CD14-positive monocyte (primary cell): ENCODE results near the gene PSME1. TPM values are rescaled to one million over a fixed set of nuclear protein-coding genes. Genes with fewer than 3 reads are reported as not detected.

Experiments
- DNase-seq, 3 donors: peaks; one replicate each; pipeline ENCODE4 v3.0.0-alpha.2; 2011 to 2022
- H2AFZ ChIP-seq: 2 replicates; pipeline ENCODE4 v1.6.0; 2012; ENCODE audit warnings: mild to moderate bottlenecking, low read depth, low read length, inconsistent platforms; ENCODE audit not compliant: insufficient read depth, poor library complexity, severe bottlenecking
- H3K27ac ChIP-seq, 2 donors: 1 replicate in 1 of 2; 2 replicates in 1 of 2; pipeline ENCODE4 v1.5.1; 2012 to 2013; ENCODE audit warnings: low read length in 2 of 2, control low read depth in 1 of 2, inconsistent platforms in 1 of 2, low read depth in 1 of 2, mild to moderate bottlenecking in 1 of 2
- H3K27me3 ChIP-seq, 2 donors: one replicate each; pipeline versions ENCODE4 v1.6.0 to v1.6.1; 2011 to 2013; ENCODE audit warnings: low read length in 2 of 2; ENCODE audit not compliant: control insufficient read depth in 2 of 2, insufficient read depth in 2 of 2
- H3K36me3 ChIP-seq, 2 donors: replicated peaks in 1 of 2; 1 replicate in 1 of 2; 2 replicates in 1 of 2; pipeline versions ENCODE4 v1.5.1 to v1.6.1; 2012 to 2013; ENCODE audit warnings: low read length in 2 of 2, control low read depth in 1 of 2, inconsistent platforms in 1 of 2, mild to moderate bottlenecking in 1 of 2; ENCODE audit not compliant: insufficient read depth in 2 of 2, control insufficient read depth in 1 of 2
- H3K4me1 ChIP-seq, 2 donors: 1 replicate in 1 of 2; 2 replicates in 1 of 2; pipeline versions ENCODE4 v1.5.1 to v1.6.1; 2012 to 2013; ENCODE audit warnings: low read length in 2 of 2, control low read depth in 1 of 2, inconsistent platforms in 1 of 2, mild to moderate bottlenecking in 1 of 2, moderate library complexity in 1 of 2; ENCODE audit not compliant: insufficient read depth in 2 of 2, control insufficient read depth in 1 of 2
- H3K4me2 ChIP-seq: replicated peaks from 2 replicates; pipeline ENCODE3; 2012; ENCODE audit warnings: low read length, moderate library complexity, mild to moderate bottlenecking; ENCODE audit not compliant: poor library complexity, severe bottlenecking; ENCODE audit errors: extremely low read depth
- H3K4me3 ChIP-seq, 3 experiments: fragments of 200-600 bp in 1 of 3; sonication (generic) in 1 of 3; replicated peaks in 1 of 3; 1 replicate in 2 of 3; 2 replicates in 1 of 3; pipeline ENCODE4 v1.5.1; 2011 to 2013; ENCODE audit warnings: low read length in 3 of 3, mild to moderate bottlenecking in 3 of 3, control low read depth in 2 of 3, low read depth in 2 of 3, inconsistent platforms in 1 of 3, moderate library complexity in 1 of 3
- H3K79me2 ChIP-seq: 2 replicates; pipeline ENCODE4 v1.6.0; 2012; ENCODE audit warnings: mild to moderate bottlenecking, control low read depth, inconsistent platforms, low read length, moderate library complexity; ENCODE audit not compliant: insufficient read depth
- H3K9ac ChIP-seq: 2 replicates; pipeline ENCODE4 v1.6.0; 2017; ENCODE audit warnings: low read length, mild to moderate bottlenecking; ENCODE audit not compliant: insufficient read depth, poor library complexity, severe bottlenecking
- H3K9me3 ChIP-seq, 2 donors: replicated peaks in 1 of 2; 1 replicate in 1 of 2; 2 replicates in 1 of 2; pipeline versions ENCODE4 v1.5.1 to v1.6.1; 2012 to 2013; ENCODE audit warnings: low read length in 2 of 2, control low read depth in 1 of 2; ENCODE audit not compliant: control insufficient read depth in 1 of 2, insufficient read depth in 1 of 2
- H4K20me1 ChIP-seq: 2 replicates; pipeline ENCODE4 v1.6.0; 2012; ENCODE audit warnings: mild to moderate bottlenecking, low read length, control low read depth, moderate library complexity; ENCODE audit not compliant: insufficient read depth
- H3K27ac Mint-ChIP-seq, 7 donors: one replicate each; pipeline ENCODE4 v1.8.0; 2020; ENCODE audit warnings: mild to moderate bottlenecking in 7 of 7, mixed read lengths in 7 of 7, moderate library complexity in 6 of 7, inconsistent platforms in 2 of 7
- H3K27me3 Mint-ChIP-seq, 3 donors: one replicate each; pipeline ENCODE4 v1.8.0; 2021 to 2022; ENCODE audit warnings: low read depth in 3 of 3, mild to moderate bottlenecking in 3 of 3, mixed read lengths in 3 of 3, moderate library complexity in 3 of 3, inconsistent platforms in 1 of 3
- H3K36me3 Mint-ChIP-seq, 2 donors: one replicate each; pipeline ENCODE4 v1.8.0; 2020; ENCODE audit warnings: mixed read lengths in 2 of 2, inconsistent platforms in 1 of 2, mild to moderate bottlenecking in 1 of 2
- H3K4me1 Mint-ChIP-seq: one replicate; pipeline ENCODE4 v1.8.0; 2020; ENCODE audit warnings: mild to moderate bottlenecking, mixed read lengths
- H3K4me3 Mint-ChIP-seq, 2 donors: one replicate each; pipeline ENCODE4 v1.8.0; 2020; ENCODE audit warnings: mild to moderate bottlenecking in 2 of 2, mixed read lengths in 2 of 2, moderate library complexity in 1 of 2
- H3K9me3 Mint-ChIP-seq, 7 donors: one replicate each; pipeline ENCODE4 v1.8.0; 2020 to 2022; ENCODE audit warnings: mixed read lengths in 7 of 7, mild to moderate bottlenecking in 6 of 7, moderate library complexity in 6 of 7, inconsistent platforms in 2 of 7
- CTCF ChIP-seq: fragments of 200-600 bp; IDR thresholded peaks from one replicate; pipeline ENCODE4 v1.8.0; 2022; ENCODE audit warnings: antibody characterized with exemption, mild to moderate bottlenecking
- WGBS: methylation state at CpG from one replicate; pipeline ENCODE4 v1.1.5; 2013; ENCODE audit warnings: missing lambda C conversion rate; ENCODE audit not compliant: insufficient coverage; 5-methylcytosine and 5-hydroxymethylcytosine counted together
- intact Hi-C, 2 donors: fragments of 100-400 bp; cut with micrococcal nuclease; formaldehyde crosslinking; loops; one replicate each; pipeline versions ENCODE4 v1.15.0 to v1.15.1; 2023
- polyA plus RNA-seq, 3 donors: library from polyadenylated mRNA; depleted of rRNA in 1 of 3; unstranded in 2 of 3; stranded (reverse) in 1 of 3; fragments of 300-500 nt in 2 of 3; fragments of >200 nt in 1 of 3; fragmentation: Illumina TruSeq in 2 of 3; gene quantifications; 1 replicate in 2 of 3; 2 replicates in 1 of 3; pipeline ENCODE4 v1.2.3, GENCODE V29; 2012 to 2021

PSME1 gene
- polyA plus RNA-seq, 3 donors: 435 to 759 (median 729) TPM

DNA sequence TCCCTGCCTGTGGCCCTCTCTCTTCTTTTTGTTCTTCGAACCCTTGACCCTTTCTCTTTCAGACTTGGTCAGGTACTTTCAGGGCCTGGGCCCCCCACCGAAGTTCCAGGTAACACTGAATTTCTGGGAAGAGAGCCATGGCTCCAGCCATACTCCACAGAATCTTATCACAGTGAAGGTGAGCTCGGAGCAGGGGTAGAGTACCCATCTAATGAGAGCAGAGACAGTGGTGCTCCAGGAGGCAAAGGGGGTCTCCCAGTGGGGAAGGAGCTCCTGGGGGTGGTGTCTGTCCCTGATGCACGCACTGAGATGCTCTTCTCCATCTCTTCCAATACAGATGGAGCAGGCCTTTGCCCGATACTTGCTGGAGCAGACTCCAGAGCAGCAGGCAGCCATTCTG is 29.8 kb downstream of the PSME1 start:
- no CpG with 5 or more reads among the region's 5 CpGs for WGBS
- DNase-seq: no peak
- Mint-ChIP-seq H3K9me3 (peaks cover 0 to under 1% (median 0%) of the 10 kb centered on the region in 7 donors), H3K27me3 (peaks cover 3 to 6% (median 4%) of the 10 kb centered on the region in 3 donors), H3K4me3 (no peak overlapping the region), H3K27ac (peak overlapping the region in 6 of 7 donors; percentile 40 to 82 (median 64)), H3K4me1 (peaks cover 71% of the 10 kb centered on the region), H3K36me3 (peaks cover 75 to 88% of the 10 kb centered on the region in 2 donors)
- intact Hi-C loops: no loop called here
- H3K9ac ChIP-seq: no peak overlapping the region
- H3K79me2 ChIP-seq: peaks cover 40% of the 10 kb centered on the region
- no peak overlapping the region for H2AFZ ChIP-seq
- H3K4me1 ChIP-seq: peaks cover 53 to 80% of the 10 kb centered on the region in 2 donors
- H3K27ac ChIP-seq: peak overlapping the region in 1 of 2 donors; percentile 59
- no peak overlapping the region for H3K4me3 ChIP-seq
- no peaks in the 10 kb centered on the region for H3K27me3 ChIP-seq
- peaks cover 63 to 71% of the 10 kb centered on the region in 2 donors for H3K36me3 ChIP-seq
- H3K9me3 ChIP-seq: no peaks in the 10 kb centered on the region
- no peak for TF ChIP-seq CTCF
- H4K20me1 ChIP-seq: peaks cover 70% of the 10 kb centered on the region
- no peak overlapping the region for H3K4me2 ChIP-seq

GRCh38 chr14:24167469-24168114 is 31.6 kb downstream of the PSME1 start:
- Mint-ChIP-seq H3K27me3 (peaks cover 6 to 17% (median 16%) of the 10 kb centered on the region in 3 donors), H3K9me3 (peaks cover 0 to 2% (median 0%) of the 10 kb centered on the region in 7 donors), H3K36me3 (peaks cover 74 to 81% of the 10 kb centered on the region in 2 donors), H3K27ac (peak overlapping the region; percentile 8 to 81 (median 71)), H3K4me3 (no peak overlapping the region), H3K4me1 (peaks cover 76% of the 10 kb centered on the region)
- Histone ChIP-seq H2AFZ (no peak overlapping the region), H4K20me1 (peaks cover 72% of the 10 kb centered on the region), H3K9ac (no peak overlapping the region), H3K36me3 (peaks cover 62 to 71% of the 10 kb centered on the region in 2 donors), H3K27ac (peak overlapping the region; percentile 26 to 59), H3K4me2 (no peak overlapping the region), H3K9me3 (no peaks in the 10 kb centered on the region), H3K4me3 (no peak overlapping the region), H3K27me3 (no peaks in the 10 kb centered on the region), H3K79me2 (peaks cover 23% of the 10 kb centered on the region), H3K4me1 (peaks cover 58 to 81% of the 10 kb centered on the region in 2 donors)
- intact Hi-C loops: no loop called here
- 69% methylated on average over 3 of the region's 3 CpGs for WGBS
- no peak for TF ChIP-seq CTCF
- DNase-seq: peak; percentile 23 to 35 (median 29)
